H1 (cell line): ENCODE data around the gene PPRC1.

Source experiments
- CHD2 ChIP-seq: IDR thresholded peaks from 2 replicates; pipeline ENCODE4 v1.6.1; 2012; ENCODE audit warnings: low read length, improper control_type of control experiment
- CREB1 ChIP-seq: IDR thresholded peaks from 2 replicates; pipeline ENCODE4 v1.6.1; 2012; ENCODE audit warnings: inconsistent platforms
- CTCF ChIP-seq, 3 experiments: IDR thresholded peaks; 1 replicate in 2 of 3; 2 replicates in 1 of 3; pipeline versions ENCODE4 v1.5.1 to v1.6.1; 2011; ENCODE audit warnings: low read length in 3 of 3, mild to moderate bottlenecking in 3 of 3, inconsistent platforms in 2 of 3, low read depth in 1 of 3, moderate library complexity in 1 of 3; ENCODE audit not compliant: insufficient read depth in 1 of 3; ENCODE audit errors: control extremely low read depth in 1 of 3
- EGR1 ChIP-seq: IDR thresholded peaks from 2 replicates; pipeline ENCODE4 v1.6.1; 2011; ENCODE audit warnings: low read depth, low read length, borderline replicate concordance
- EZH2 ChIP-seq: fragments of 200-600 bp; sonication (generic); IDR thresholded peaks from 2 replicates; pipeline ENCODE4 v1.7.1; 2012; ENCODE audit warnings: low read depth, mild to moderate bottlenecking, moderate library complexity, low read length, inconsistent platforms; ENCODE audit not compliant: severe bottlenecking
- JUN ChIP-seq: IDR thresholded peaks from 2 replicates; pipeline ENCODE4 v1.6.1; 2011; ENCODE audit warnings: low read depth, mild to moderate bottlenecking, improper control_type of control experiment, low read length
- KDM4A ChIP-seq: IDR thresholded peaks from one replicate; pipeline ENCODE4 v1.7.1; 2012; ENCODE audit warnings: low read depth, mild to moderate bottlenecking, moderate library complexity, low read length, inconsistent platforms; ENCODE audit not compliant: severe bottlenecking
- POLR2A ChIP-seq, 2 experiments: IDR thresholded peaks; 1 replicate in 1 of 2; 2 replicates in 1 of 2; pipeline ENCODE4 v1.6.1; 2011; ENCODE audit warnings: low read depth in 2 of 2, low read length in 2 of 2, mild to moderate bottlenecking in 2 of 2; ENCODE audit errors: control extremely low read depth in 1 of 2
- SIN3A ChIP-seq, 2 experiments: IDR thresholded peaks in 1 of 2; conservative IDR thresholded peaks in 1 of 2; 2 replicates each; pipeline ENCODE4 v1.6.1; 2011 to 2012; ENCODE audit warnings: low read length in 2 of 2, improper control_type of control experiment in 1 of 2, low read depth in 1 of 2, mild to moderate bottlenecking in 1 of 2
- TAF1 ChIP-seq: IDR thresholded peaks from 2 replicates; pipeline ENCODE4 v1.6.1; 2011; ENCODE audit warnings: mild to moderate bottlenecking, low read depth, low read length
- TF ChIP-seq, protein P1 (sequence below): IDR thresholded peaks from 2 replicates; pipeline ENCODE4 v1.6.1; 2011; ENCODE audit warnings: low read length, improper control_type of control experiment

- 0 out of 2 replicates have a peak, but pooled peaks have one; percentile 46 for TF ChIP-seq CHD2
- TF ChIP-seq EZH2: no peak
- no peak for TF ChIP-seq CTCF (IDR thresholded peaks at IDR 0.05; ENCODE audit: control extremely low read depth in 1 of 3, insufficient read depth in 1 of 3, low read depth in 1 of 3, low read length in 3 of 3)
- peak; percentile 29; the same call in 1 of the 2 replicates for TF ChIP-seq JUN
- peak; percentile 99 for TF ChIP-seq CREB1
- TF ChIP-seq TAF1: peak; percentile 97
- peak; percentile 96 to 99 for TF ChIP-seq POLR2A (IDR thresholded peaks at IDR 0.05; ENCODE audit: control extremely low read depth in 1 of 2, low read depth in 2 of 2, low read length in 2 of 2)
- peak; percentile 53; the same call in 1 of the 2 replicates for TF ChIP-seq EGR1
- TF ChIP-seq, protein P1, sequence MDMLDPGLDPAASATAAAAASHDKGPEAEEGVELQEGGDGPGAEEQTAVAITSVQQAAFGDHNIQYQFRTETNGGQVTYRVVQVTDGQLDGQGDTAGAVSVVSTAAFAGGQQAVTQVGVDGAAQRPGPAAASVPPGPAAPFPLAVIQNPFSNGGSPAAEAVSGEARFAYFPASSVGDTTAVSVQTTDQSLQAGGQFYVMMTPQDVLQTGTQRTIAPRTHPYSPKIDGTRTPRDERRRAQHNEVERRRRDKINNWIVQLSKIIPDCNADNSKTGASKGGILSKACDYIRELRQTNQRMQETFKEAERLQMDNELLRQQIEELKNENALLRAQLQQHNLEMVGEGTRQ: no peak; the same call in 1 of the 2 replicates
- peak; percentile 100 for TF ChIP-seq KDM4A
- TF ChIP-seq SIN3A (conservative IDR thresholded peaks at IDR 0.05 in 1 of 2, IDR thresholded peaks at IDR 0.05 in 1 of 2; ENCODE audit: low read depth in 1 of 2, low read length in 2 of 2): peak in 1 of 2 experiments; percentile 92; a peak in 3 of 4 replicates
These were observed 19.1 kb downstream of the PPRC1 start, which contains the start of gene NOLC1 for GRCh38 chr10:102151774-102152544.
